Lower lobe of right lung (tissue), 2 donors: ENCODE measurements around the gene IGBP1. TPM values are rescaled to one million over a fixed set of nuclear protein-coding genes. Genes with fewer than 3 reads are reported as not detected.

Experiments used
- ATAC-seq, 2 donors: fragments of 200-7000 bp; cut with Tn5 transposase; one replicate each; pipeline ENCODE4 v1.9.1; 2020 to 2022; ENCODE audit warnings: mild to moderate bottlenecking in 2 of 2, moderate library complexity in 2 of 2
- DNase-seq: peaks from one replicate; pipeline ENCODE4 v3.0.0-alpha.2; 2020
- H3K27ac ChIP-seq: fragments of 200-600 bp; one replicate; pipeline ENCODE4 v1.8.0; 2022
- H3K27me3 ChIP-seq: fragments of 200-600 bp; one replicate; pipeline ENCODE4 v1.8.0; 2022; ENCODE audit warnings: low read depth
- H3K36me3 ChIP-seq: fragments of 200-600 bp; one replicate; pipeline ENCODE4 v1.8.0; 2022; ENCODE audit warnings: mild to moderate bottlenecking
- H3K4me1 ChIP-seq: fragments of 200-600 bp; one replicate; pipeline ENCODE4 v1.8.0; 2022
- H3K4me3 ChIP-seq: fragments of 200-600 bp; one replicate; pipeline ENCODE4 v1.8.0; 2022; ENCODE audit warnings: mild to moderate bottlenecking
- H3K9me3 ChIP-seq: fragments of 200-600 bp; one replicate; pipeline ENCODE4 v1.8.0; 2022
- intact Hi-C: fragments of 100-400 bp; cut with DNase I; formaldehyde crosslinking; loops from one replicate; pipeline ENCODE4 v1.11.0; 2022
- total RNA-seq: library from RNA; stranded (reverse); fragmentation: NEBNext Ultra II Directional; extraction: Animal tissue kit (Norgen Biotek cat#: 25700); gene quantifications from one replicate; pipeline ENCODE4 v1.2.1, GENCODE V29; 2021
- TF ChIP-seq, protein P1 (sequence below): fragments of 200-600 bp; IDR thresholded peaks from one replicate; pipeline ENCODE4 v1.8.0; 2022; ENCODE audit warnings: antibody characterized with exemption, mild to moderate bottlenecking
- donor health status: DM: no; HTN: yes; CAD: no; lungs with severe emphysema.

IGBP1 gene
- total RNA-seq, 1 donor from 2014 or later, result 60.1 TPM

GRCh38 chrX:70128071-70128470 lies 5.2 kb upstream of the IGBP1 start:
- intact Hi-C loops, result no loop called here
- TF ChIP-seq, protein P1, sequence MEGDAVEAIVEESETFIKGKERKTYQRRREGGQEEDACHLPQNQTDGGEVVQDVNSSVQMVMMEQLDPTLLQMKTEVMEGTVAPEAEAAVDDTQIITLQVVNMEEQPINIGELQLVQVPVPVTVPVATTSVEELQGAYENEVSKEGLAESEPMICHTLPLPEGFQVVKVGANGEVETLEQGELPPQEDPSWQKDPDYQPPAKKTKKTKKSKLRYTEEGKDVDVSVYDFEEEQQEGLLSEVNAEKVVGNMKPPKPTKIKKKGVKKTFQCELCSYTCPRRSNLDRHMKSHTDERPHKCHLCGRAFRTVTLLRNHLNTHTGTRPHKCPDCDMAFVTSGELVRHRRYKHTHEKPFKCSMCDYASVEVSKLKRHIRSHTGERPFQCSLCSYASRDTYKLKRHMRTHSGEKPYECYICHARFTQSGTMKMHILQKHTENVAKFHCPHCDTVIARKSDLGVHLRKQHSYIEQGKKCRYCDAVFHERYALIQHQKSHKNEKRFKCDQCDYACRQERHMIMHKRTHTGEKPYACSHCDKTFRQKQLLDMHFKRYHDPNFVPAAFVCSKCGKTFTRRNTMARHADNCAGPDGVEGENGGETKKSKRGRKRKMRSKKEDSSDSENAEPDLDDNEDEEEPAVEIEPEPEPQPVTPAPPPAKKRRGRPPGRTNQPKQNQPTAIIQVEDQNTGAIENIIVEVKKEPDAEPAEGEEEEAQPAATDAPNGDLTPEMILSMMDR, result no peak
- H3K27me3 ChIP-seq, result no peaks in the 10 kb centered on the region
- H3K4me1 ChIP-seq, result peaks cover 5% of the 10 kb centered on the region
- no peak for ATAC-seq
- no peak overlapping the region for H3K4me3 ChIP-seq
- no peak overlapping the region for H3K27ac ChIP-seq
- no peaks in the 10 kb centered on the region for H3K9me3 ChIP-seq
- H3K36me3 ChIP-seq, result no peaks in the 10 kb centered on the region
- no peak for DNase-seq

GRCh38 chrX:70129816-70130215 lies 3.4 kb upstream of the IGBP1 start:
- TF ChIP-seq, protein P1, result no peak
- Histone ChIP-seq H3K36me3 (no peaks in the 10 kb centered on the region), H3K4me3 (no peak overlapping the region), H3K9me3 (no peaks in the 10 kb centered on the region), H3K4me1 (peaks cover 6% of the 10 kb centered on the region), H3K27me3 (no peaks in the 10 kb centered on the region), H3K27ac (no peak overlapping the region)
- ATAC-seq (no peak), DNase-seq (no peak)
- intact Hi-C loops, result no loop called here

GRCh38 chrX:70132224-70132623 lies 1.0 kb upstream of the IGBP1 start:
- no peak overlapping the region for H3K27ac ChIP-seq
- ATAC-seq (no peak), DNase-seq (no peak)
- no peaks in the 10 kb centered on the region for H3K27me3 ChIP-seq
- H3K4me1 ChIP-seq, result peaks cover 15% of the 10 kb centered on the region
- no peak overlapping the region for H3K4me3 ChIP-seq
- TF ChIP-seq, protein P1, result no peak
- peaks cover 5% of the 10 kb centered on the region for H3K36me3 ChIP-seq
- intact Hi-C loops, result no loop called here
- no peaks in the 10 kb centered on the region for H3K9me3 ChIP-seq

GRCh38 chrX:70132877-70133302 lies 357 bp upstream of the IGBP1 start:
- Histone ChIP-seq H3K36me3 (peaks cover 5% of the 10 kb centered on the region), H3K4me3 (peak overlapping the region; percentile 75), H3K9me3 (no peaks in the 10 kb centered on the region), H3K27me3 (no peaks in the 10 kb centered on the region), H3K27ac (peak overlapping the region; percentile 87), H3K4me1 (peaks cover 15% of the 10 kb centered on the region)
- intact Hi-C loops, result no loop called here
- TF ChIP-seq, protein P1, result no peak
- no peak for DNase-seq
- peak in 1 of 2 donors; percentile 1 for ATAC-seq

DNA sequence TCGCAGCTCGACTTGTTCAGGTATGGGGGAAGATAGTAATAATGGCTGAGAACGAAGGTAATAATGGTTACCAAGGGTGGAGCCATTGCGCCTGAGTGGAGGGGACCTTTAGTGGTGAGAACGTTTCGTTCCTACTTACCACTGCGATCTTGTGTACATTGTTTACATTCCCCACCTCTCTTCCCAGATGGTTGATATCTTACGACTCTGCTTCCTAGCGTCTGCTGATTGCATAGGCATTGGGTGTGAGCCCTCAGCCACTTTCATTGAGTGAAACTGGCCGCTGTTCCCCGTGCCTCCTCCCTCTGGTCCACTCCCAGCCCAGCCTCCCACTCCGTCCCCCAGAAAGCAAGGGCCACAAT lies 850 bp downstream of the IGBP1 start:
- no peak for DNase-seq
- intact Hi-C loops, result no loop called here

More for the DNA sequence above, 850 bp downstream of the IGBP1 start:
- peaks cover 15% of the 10 kb centered on the region for H3K4me1 ChIP-seq
- TF ChIP-seq, protein P1, result no peak
- H3K36me3 ChIP-seq, result peaks cover 5% of the 10 kb centered on the region
- peak overlapping the region; percentile 75 for H3K4me3 ChIP-seq
- H3K9me3 ChIP-seq, result no peaks in the 10 kb centered on the region
- ATAC-seq, result peak; percentile 8 to 38
- H3K27ac ChIP-seq, result peak overlapping the region; percentile 87
- H3K27me3 ChIP-seq, result no peaks in the 10 kb centered on the region
